B cell (primary cell): ENCODE measurements around the gene HDDC3. TPM values are rescaled to one million over a fixed set of nuclear protein-coding genes. Genes with fewer than 3 reads are reported as not detected.

Experiments used
- ATAC-seq: fragments of 200-7000 bp; cut with Tn5 transposase; one replicate; pipeline ENCODE4 v1.10.0; 2021; ENCODE audit warnings: low read depth, mild to moderate bottlenecking, moderate number of reproducible peaks, moderate library complexity
- CTCF ChIA-PET: fragments of 350-600 bp; sonication (Branson Sonifier 250); formaldehyde crosslinking; loops from one replicate; lab custom pipeline; 2021; ENCODE audit warnings: antibody characterized with exemption, inconsistent platforms; lab: Charles Lee
- POLR2A ChIA-PET: fragments of 350-600 bp; sonication (Branson Sonifier 250); formaldehyde crosslinking; loops from one replicate; lab custom pipeline; 2021; ENCODE audit warnings: antibody characterized with exemption; lab: Charles Lee
- DNase-seq: peaks from one replicate; pipeline ENCODE4 v3.0.0; 2013
- H2AFZ ChIP-seq: 2 replicates; pipeline ENCODE4 v1.6.1; 2012; ENCODE audit warnings: mild to moderate bottlenecking, low read depth, low read length; ENCODE audit not compliant: insufficient read depth, poor library complexity, severe bottlenecking
- H3K27ac ChIP-seq, 2 donors: 1 replicate in 1 of 2; 2 replicates in 1 of 2; pipeline ENCODE4 v1.5.1; 2012 to 2013; ENCODE audit warnings: low read length in 2 of 2, mild to moderate bottlenecking in 2 of 2, moderate library complexity in 1 of 2
- H3K27me3 ChIP-seq, 4 experiments: fragments of 200-600 bp in 1 of 4; sonication (generic) in 1 of 4; replicated peaks in 1 of 4; 1 replicate in 2 of 4; 2 replicates in 2 of 4; pipeline versions ENCODE4 v1.6.1 to v1.7.0; 2013 to 2016; ENCODE audit warnings: low read length in 3 of 4, mild to moderate bottlenecking in 2 of 4, mixed read lengths in 1 of 4, moderate library complexity in 1 of 4; ENCODE audit not compliant: insufficient read depth in 4 of 4, control insufficient read depth in 3 of 4; ENCODE audit errors: control extremely low read depth in 1 of 4
- H3K36me3 ChIP-seq, 2 experiments: replicated peaks in 1 of 2; 1 replicate in 1 of 2; 2 replicates in 1 of 2; pipeline versions ENCODE4 v1.6.1 to v1.7.1; 2013; ENCODE audit warnings: low read length in 1 of 2; ENCODE audit not compliant: insufficient read depth in 2 of 2, control insufficient read depth in 1 of 2; ENCODE audit errors: control extremely low read depth in 1 of 2, extremely low read depth in 1 of 2
- H3K4me1 ChIP-seq, 2 donors: fragments of 200-600 bp in 1 of 2; sonication (generic) in 1 of 2; 1 replicate in 1 of 2; 2 replicates in 1 of 2; pipeline versions ENCODE4 v1.5.1 to v1.6.1; 2013 to 2017; ENCODE audit warnings: low read length in 2 of 2; ENCODE audit not compliant: control insufficient read depth in 2 of 2, insufficient read depth in 2 of 2
- H3K4me2 ChIP-seq: replicated peaks from 2 replicates; pipeline ENCODE3; 2012; ENCODE audit warnings: mild to moderate bottlenecking, low read depth, low read length; ENCODE audit not compliant: poor library complexity, severe bottlenecking
- H3K4me3 ChIP-seq, 5 experiments: fragments of 200-600 bp in 1 of 5; sonication (generic) in 1 of 5; 1 replicate in 3 of 5; 2 replicates in 2 of 5; pipeline versions ENCODE4 v1.5.1 to v1.7.0; 2011 to 2016; ENCODE audit warnings: low read length in 4 of 5, mild to moderate bottlenecking in 4 of 5, low read depth in 2 of 5, control low read depth in 1 of 5, moderate library complexity in 1 of 5; ENCODE audit not compliant: insufficient read depth in 1 of 5; ENCODE audit errors: control extremely low read depth in 1 of 5, extremely low read depth in 1 of 5
- H3K79me2 ChIP-seq: fragments of 200-600 bp; sonication (generic); one replicate; pipeline ENCODE4 v1.6.0; 2016; ENCODE audit warnings: low read length; ENCODE audit not compliant: control insufficient read depth, insufficient read depth
- H3K9ac ChIP-seq: fragments of 200-600 bp; sonication (generic); 2 replicates; pipeline ENCODE4 v1.6.1; 2017; ENCODE audit warnings: mild to moderate bottlenecking, low read length, moderate library complexity
- H3K9me3 ChIP-seq, 3 donors: one replicate each; pipeline versions ENCODE4 v1.6.1 to v1.7.1; 2013; ENCODE audit warnings: low read length in 2 of 3; ENCODE audit not compliant: control insufficient read depth in 2 of 3, insufficient read depth in 1 of 3; ENCODE audit errors: control extremely low read depth in 1 of 3
- H4K20me1 ChIP-seq: 2 replicates; pipeline ENCODE4 v1.6.0; 2012; ENCODE audit warnings: mild to moderate bottlenecking, low read length; ENCODE audit not compliant: insufficient read depth, control insufficient read depth, poor library complexity, severe bottlenecking
- H3K27ac Mint-ChIP-seq: one replicate; pipeline ENCODE4 v1.8.0; 2021; ENCODE audit warnings: mixed read lengths
- H3K27me3 Mint-ChIP-seq: one replicate; pipeline ENCODE4 v1.8.0; 2021; ENCODE audit warnings: mixed read lengths
- H3K4me1 Mint-ChIP-seq: one replicate; pipeline ENCODE4 v1.8.0; 2021; ENCODE audit warnings: mixed read lengths
- H3K4me3 Mint-ChIP-seq: one replicate; pipeline ENCODE4 v1.8.0; 2021; ENCODE audit warnings: mixed read lengths
- H3K9me3 Mint-ChIP-seq: one replicate; pipeline ENCODE4 v1.8.0; 2022; ENCODE audit warnings: mixed read lengths; ENCODE audit not compliant: insufficient read depth
- CTCF ChIP-seq: fragments of 200-600 bp; IDR thresholded peaks from one replicate; pipeline ENCODE4 v1.8.0; 2022; ENCODE audit warnings: antibody characterized with exemption, mild to moderate bottlenecking
- EZH2 ChIP-seq: IDR thresholded peaks from 2 replicates; pipeline ENCODE4 v1.6.1; 2012; ENCODE audit warnings: borderline replicate concordance, low read depth, mild to moderate bottlenecking, moderate library complexity, low read length; ENCODE audit not compliant: insufficient read depth, poor library complexity, severe bottlenecking
- WGBS: methylation state at CpG from one replicate; pipeline ENCODE4 v1.1.5; 2013; ENCODE audit warnings: missing lambda C conversion rate; ENCODE audit not compliant: insufficient coverage; 5-methylcytosine and 5-hydroxymethylcytosine counted together
- intact Hi-C: fragments of 100-400 bp; cut with micrococcal nuclease; formaldehyde crosslinking; loops from one replicate; pipeline ENCODE4 v1.10.0; 2022
- polyA plus RNA-seq: library from polyadenylated mRNA; depleted of rRNA; stranded (reverse); fragments of >200 nt; gene quantifications from 2 replicates; pipeline ENCODE4 v1.2.3, GENCODE V29; 2012
- total RNA-seq, 2 donors: library from RNA; stranded (reverse); fragments of 120-200 nt in 1 of 2; gene quantifications; 1 replicate in 1 of 2; 2 replicates in 1 of 2; pipeline versions ENCODE4 v1.2.3 to v1.2.4, GENCODE V29; 2013 to 2022

Gene HDDC3
- total and polyA plus RNA-seq, 2 donors (not counting 1 experiment from before 2014, with no cell fraction given) = 23.9 to 26.8 TPM

GRCh38 chr15:90913398-90913944, 18.9 kb downstream of the HDDC3 start:
- Mint-ChIP-seq H3K9me3 (no peaks in the 10 kb centered on the region), H3K27me3 (no peaks in the 10 kb centered on the region), H3K4me1 (peaks cover 10% of the 10 kb centered on the region), H3K4me3 (no peak overlapping the region), H3K27ac (no peak overlapping the region)
- Histone ChIP-seq H3K4me1 (peaks cover 0 to 11% of the 10 kb centered on the region in 2 donors), H3K27ac (no peak overlapping the region), H3K36me3 (peaks cover 1 to 87% of the 10 kb centered on the region in 2 experiments), H4K20me1 (no peaks in the 10 kb centered on the region), H3K9me3 (no peaks in the 10 kb centered on the region), H3K4me2 (no peak overlapping the region), H3K79me2 (no peaks in the 10 kb centered on the region), H3K27me3 (no peaks in the 10 kb centered on the region), H3K4me3 (no peak overlapping the region), H2AFZ (no peak overlapping the region), H3K9ac (no peak overlapping the region)
- ChIA-PET CTCF (interaction anchor here (1.8 kb wide), 1 partner anchor 19 kb away, joined by 5 read pairs; the partner anchor contains the start of gene HDDC3), POLR2A (no interaction called here)
- intact Hi-C loops = no loop called here
- DNase-seq = no peak
- ATAC-seq = no peak
- 100% methylated on average over 9 of the region's 12 CpGs for WGBS
- no peak for TF ChIP-seq CTCF
- TF ChIP-seq EZH2 = no peak

DNA sequence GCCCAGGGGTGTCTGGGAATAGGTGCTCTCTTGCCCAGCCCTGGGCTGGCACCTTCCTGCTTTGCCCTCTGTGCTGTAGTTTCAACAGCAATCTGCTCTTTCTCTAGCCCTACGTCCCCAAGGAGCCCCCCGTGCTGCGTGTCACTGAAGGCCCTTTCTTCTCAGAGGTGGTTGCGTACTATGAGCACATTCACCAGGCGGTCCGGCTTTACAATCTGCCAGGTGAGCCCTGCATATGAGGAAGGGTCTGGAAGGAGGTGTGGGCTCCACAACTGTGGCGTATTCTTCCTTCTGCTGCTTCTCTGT, 19.6 kb downstream of the HDDC3 start:
- Histone ChIP-seq H3K4me3 (no peak overlapping the region), H3K27me3 (no peaks in the 10 kb centered on the region), H3K9ac (no peak overlapping the region), H3K4me2 (no peak overlapping the region), H4K20me1 (no peaks in the 10 kb centered on the region), H3K9me3 (no peaks in the 10 kb centered on the region), H3K36me3 (peaks cover 1 to 85% of the 10 kb centered on the region in 2 experiments), H2AFZ (no peak overlapping the region), H3K4me1 (peaks cover 0 to 11% of the 10 kb centered on the region in 2 donors), H3K79me2 (no peaks in the 10 kb centered on the region), H3K27ac (no peak overlapping the region)
- intact Hi-C loops = no loop called here
- ChIA-PET CTCF (no interaction called here), POLR2A (no interaction called here)
- Mint-ChIP-seq H3K9me3 (no peaks in the 10 kb centered on the region), H3K4me1 (peaks cover 10% of the 10 kb centered on the region), H3K27me3 (no peaks in the 10 kb centered on the region), H3K4me3 (no peak overlapping the region), H3K27ac (no peak overlapping the region)
- DNase-seq = no peak
- ATAC-seq = no peak
- TF ChIP-seq CTCF = no peak
- no peak for TF ChIP-seq EZH2
- WGBS = 93% methylated on average over 5 of the region's 7 CpGs
